Activated T-helper 1 cell treated with anti-CD3 and anti-CD28 coated beads, Interleukin-2, amount 50 U/mL, for 16 hours (primary cell): ENCODE measurements around the gene REM2.

Experiments
- DNase-seq, 2 donors: peaks; one replicate each; pipeline ENCODE4 v3.0.0-alpha.2; 2020; ENCODE audit warnings: low read depth in 1 of 2, low spot score in 1 of 2

Gene REM2

DNA sequence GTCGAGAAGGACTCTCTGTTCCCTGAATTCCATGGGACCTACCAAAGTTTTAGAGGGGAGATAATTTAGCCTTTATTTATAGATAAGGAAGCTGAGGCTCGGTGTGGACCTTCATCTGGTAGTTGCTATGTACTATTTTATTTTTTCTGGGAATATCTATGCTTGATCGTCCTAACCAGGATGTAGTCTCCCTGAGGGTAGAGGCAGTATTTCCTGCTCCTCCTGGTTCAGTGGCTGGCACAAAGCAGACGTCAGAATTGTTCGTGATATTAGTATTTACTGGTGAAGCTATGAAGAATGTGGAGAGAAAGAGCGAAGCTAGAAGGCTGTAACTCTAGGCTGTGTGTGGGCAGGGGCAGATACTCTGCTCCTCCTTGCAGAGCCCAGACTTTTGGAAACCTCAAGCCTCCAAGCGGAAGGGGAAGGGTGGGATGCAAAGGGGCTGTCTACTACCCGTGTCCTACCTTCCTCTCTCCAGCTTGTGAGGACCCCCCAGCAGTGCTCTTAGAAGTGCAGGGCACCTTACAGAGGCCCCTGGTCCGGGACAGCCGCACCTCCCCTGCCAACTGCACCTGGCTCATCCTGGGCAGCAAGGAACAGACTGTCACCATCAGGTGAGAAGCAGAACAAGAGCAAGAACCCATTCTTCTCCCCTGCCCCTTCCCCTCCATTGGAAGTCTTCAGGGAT lies 10.0 kb upstream of the REM2 start:
- no peak for DNase-seq

GRCh38 chr14:22875003-22875747 lies 7.8 kb upstream of the REM2 start:
- DNase-seq, result no peak

GRCh38 chr14:22875748-22876319 lies 7.2 kb upstream of the REM2 start:
- no peak for DNase-seq

DNA sequence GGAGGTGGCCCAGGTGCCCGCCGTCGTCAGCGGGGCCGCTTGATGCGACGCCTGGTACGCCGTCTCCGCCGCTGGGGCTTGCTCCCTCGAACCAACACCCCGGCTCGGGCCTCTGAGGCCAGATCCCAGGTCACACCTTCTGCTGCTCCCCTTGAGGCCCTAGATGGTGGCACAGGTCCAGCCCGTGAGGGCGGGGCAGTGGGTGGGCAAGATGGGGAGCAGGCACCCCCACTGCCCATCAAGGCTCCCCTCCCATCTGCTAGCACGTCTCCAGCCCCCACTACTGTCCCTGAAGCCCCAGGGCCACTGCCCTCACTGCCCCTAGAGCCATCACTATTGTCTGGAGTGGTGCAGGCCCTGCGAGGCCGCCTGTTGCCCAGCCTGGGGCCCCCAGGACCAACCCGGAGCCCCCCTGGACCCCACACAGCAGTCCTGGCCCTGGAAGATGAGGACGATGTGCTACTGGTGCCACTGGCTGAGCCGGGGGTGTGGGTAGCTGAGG lies 6.0 kb upstream of the REM2 start:
- no peak for DNase-seq

GRCh38 chr14:22878271-22879246 lies 4.5 kb upstream of the REM2 start:
- DNase-seq, result no peak

DNA sequence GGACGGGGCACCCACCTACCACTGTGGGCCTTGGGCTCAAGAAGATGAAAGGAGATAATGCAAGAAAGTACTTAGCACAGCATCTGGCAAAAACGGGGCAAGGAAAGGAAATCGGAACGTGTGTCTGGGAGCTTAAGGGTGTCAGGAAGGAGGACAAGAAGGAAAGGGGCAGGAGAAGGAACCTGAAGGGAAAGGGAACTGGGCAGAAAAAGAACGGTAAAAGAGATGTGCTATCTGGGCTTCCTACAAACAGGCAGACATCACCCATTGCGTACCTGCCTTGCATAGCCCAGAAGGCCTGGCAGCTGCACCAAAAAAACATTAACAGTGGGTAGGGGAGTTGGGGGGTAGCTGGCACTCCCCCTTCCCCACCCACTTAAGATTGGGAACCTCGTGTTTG lies 958 bp upstream of the REM2 start:
- no peak for DNase-seq

GRCh38 chr14:22882529-22883172 lies 371 bp upstream of the REM2 start:
- DNase-seq, result no peak

DNA sequence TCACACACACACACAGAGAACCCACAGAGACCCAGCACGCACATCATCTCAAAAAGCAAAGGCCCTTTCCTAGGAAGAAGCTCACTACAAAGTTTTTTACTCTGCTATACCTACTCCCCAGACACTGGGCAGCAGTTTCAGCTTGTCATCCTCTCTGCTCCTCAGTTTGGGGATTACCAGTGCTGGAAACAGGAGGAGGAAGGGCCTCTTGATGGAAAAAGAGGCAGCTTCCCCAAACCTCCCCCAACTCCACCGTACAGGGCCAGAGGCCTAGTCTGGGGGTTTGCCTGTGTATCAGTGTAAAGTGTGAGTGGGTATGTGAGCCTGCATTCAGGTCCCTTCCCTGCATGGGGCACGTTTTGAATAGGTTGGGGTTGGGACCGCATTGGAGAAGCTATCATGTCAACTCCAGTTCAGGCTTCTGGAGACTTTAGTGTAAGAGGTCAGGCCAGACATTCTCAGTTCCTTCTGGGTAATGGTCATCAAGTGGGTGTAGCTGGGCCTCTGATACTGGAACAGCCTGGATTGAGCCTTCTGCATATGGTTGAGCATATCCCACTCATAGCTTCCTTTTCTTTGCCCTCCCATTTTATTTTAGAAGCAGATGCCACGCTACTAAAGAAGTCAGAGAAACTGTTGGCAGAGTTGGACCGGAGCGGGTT lies 1.2 kb downstream of the REM2 start:
- no peak for DNase-seq

GRCh38 chr14:22884738-22885523 lies 1.9 kb downstream of the REM2 start:
- no peak for DNase-seq

- DNase-seq, result no peak
Observed at GRCh38 chr14:22885975-22886374, 3.0 kb downstream of the REM2 start.

DNA sequence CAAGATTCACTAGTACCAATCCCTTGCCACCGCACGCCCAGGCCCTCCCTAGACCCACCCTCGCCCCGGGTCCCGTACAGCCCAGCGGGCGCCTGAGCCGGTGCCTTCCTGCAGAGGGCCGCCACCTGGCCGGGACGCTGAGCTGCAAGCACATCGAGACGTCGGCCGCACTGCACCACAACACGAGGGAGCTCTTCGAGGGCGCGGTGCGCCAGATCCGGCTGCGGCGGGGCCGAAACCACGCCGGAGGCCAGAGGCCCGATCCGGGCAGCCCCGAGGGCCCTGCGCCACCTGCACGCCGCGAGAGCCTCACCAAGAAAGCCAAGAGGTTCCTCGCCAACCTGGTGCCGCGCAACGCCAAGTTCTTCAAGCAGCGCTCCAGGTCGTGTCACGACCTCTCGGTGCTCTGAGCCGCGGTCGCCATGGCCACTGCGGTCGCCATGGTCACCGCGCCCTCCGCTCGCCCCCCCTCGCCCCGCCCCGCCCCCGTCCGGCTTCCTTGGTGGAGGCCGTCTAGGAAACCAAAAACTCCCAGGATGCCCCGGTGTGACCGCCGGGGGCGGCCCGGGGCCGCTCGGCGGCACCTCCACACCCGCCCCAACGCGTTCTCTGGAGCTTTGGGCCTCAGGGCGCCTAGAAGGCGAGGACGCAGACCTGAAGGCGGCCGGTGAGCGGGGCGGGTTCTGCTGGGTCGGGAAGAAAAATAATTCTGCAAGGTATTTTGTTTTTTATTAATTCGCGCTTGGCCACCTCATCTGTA lies 3.7 kb downstream of the REM2 start:
- DNase-seq, result peak; percentile 61 to 66

- no peak for DNase-seq
Observed at GRCh38 chr14:22887260-22887989, 4.4 kb downstream of the REM2 start.

DNA sequence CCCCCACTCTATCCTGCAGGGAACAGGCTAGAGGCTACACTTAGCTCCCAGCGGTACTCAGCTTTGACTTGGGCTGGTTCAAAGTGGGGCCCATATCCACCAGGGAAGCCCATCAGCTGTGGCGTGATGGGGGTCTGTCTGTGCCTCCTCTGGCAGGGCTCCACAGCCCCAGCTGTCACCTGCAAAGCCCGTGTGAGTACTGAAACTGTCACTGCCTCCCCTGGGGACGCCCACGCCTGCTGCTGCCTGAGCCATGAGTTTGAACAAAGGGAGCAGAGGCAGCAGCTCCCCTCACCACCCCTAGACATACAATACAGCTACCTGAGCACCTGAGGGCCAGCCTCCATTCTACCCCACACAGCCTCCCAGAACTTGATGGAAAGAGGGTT lies 5.0 kb downstream of the REM2 start:
- peak in 1 of 2 donors; percentile 37 for DNase-seq

DNA sequence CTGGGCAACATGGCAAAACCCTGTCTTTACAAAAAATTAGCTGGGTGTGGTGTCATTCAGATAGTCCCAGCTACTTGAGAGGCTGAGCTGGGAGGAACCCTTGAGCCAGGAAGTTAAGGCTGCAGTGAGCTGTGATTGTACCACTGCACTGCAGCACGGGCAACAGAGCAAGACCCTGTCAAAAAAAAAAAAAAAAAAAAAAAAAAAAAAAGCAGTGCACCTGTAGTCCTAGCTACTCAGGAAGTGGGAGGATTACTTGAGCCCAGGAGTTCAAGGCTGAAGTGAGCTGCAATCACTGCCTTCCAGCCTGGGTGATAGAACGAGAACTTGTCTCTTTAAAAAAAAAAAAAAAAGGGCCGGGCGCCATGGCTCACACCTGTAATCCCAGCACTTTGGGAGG lies 5.6 kb downstream of the REM2 start:
- DNase-seq, result no peak

- DNase-seq, result no peak
Observed at GRCh38 chr14:22890416-22890815, 7.4 kb downstream of the REM2 start.

DNA sequence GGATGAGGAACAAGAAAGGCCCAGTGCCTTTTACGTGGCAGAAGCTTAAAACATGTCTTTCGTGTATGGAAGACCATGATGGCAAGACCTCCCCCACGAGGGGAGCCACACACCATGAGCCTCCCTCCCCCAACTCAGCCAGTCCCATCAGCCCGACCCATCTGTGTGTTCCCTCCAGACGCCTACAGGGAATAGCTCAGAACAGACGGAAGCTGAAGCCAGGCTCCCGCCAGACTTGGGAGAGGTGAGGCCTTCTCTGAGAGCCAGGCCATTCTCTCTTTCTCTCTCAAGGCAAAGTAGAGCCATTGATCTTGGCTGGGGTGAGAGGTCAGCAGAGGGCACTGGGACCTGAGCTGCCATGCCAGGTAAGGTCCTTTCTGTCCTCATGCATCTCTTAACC lies 9.5 kb downstream of the REM2 start:
- DNase-seq, result no peak

DNA sequence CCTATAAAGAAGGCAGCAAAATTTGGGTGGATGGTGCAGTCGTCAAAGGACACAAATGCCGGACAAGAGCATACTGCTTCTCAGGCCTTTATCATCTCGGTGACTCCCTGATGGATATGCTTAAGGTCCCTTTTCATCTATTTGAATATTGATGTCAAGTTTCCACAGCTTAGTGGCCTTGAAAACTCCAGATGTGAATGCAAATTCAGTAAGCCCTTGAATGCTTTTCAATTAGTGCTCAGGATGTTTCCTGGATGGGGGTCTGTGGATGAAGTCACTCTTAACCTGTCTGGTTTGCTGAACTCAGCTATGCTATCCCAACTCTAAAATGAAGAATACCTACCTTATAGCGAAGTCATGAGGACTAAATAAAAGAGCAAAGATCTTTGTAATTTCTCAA lies 10.7 kb downstream of the REM2 start:
- DNase-seq, result no peak

DNA sequence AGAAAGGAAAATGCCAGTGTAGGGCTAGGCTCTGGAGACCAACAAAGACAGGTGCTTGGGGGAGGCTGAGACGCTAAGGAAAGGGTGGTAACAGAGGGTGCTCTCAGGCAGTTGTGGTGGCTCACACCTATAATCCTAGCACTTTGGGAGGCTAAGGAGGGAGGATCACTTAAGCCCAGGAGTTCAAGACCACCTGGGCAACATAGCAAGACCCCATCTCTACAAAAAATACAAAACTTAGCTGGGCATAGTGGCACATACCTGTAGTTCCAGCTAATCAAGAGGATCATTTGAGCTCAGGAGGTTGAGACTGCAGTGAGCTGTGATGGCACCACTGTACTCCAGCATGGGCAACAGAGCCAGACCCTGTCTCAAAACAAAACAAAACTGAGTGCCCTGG lies 12.4 kb downstream of the REM2 start:
- no peak for DNase-seq
